ENCODE data around the gene ASB2.

The ASB2 gene

DNA sequence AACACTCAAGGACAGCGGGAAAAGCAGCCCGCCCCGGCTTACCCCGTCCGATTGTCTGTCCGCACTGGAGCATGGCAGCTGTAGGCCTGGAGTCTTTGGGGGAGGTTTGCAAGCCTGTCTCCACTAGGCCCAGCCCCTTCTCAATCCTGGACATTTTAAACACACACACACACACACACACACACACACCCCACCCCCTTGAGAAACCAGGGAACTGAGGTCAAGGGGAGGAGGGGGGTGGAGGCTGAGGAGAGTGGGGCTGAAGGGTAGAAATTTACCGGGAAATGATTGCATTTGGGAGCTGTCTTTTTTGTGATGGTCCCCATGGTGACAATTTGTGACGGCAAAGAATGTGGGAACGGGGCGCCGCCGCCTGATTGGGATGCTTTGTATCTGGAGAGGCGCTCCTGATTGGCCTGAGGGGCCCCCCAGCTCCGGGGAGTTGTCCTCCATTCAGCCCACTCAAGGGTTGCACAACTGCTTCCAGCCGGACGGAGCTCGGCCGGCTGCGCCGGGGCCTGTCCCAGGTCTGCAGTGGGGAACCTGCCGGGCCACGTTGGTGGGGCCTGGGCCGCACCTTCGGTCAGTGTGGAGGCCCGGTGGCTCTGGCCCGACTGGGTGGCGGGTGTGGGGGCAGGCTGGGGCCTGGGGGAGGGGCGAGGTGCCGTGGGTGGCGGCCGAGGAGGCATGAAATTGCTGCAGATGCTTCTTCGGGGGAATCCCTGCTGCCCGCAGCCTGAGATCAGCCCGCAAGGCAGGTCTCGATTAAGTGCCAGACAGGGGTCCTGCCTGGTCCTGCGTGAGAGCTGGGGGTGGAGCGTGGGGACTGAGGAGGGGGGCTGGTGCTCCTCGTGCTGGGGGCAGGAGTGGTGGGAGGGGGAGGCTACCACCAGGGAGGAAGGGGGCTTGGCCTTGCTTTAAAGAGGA is 49.2 kb downstream of the ASB2 start, which contains the start of gene FAM181A:
TSS of gene FAM181A (plus strand) at position 472 of the 927 bp plus-strand sequence. CDS start 942 bp downstream, outside the sequence.
- no peak for DNase-seq (ENCODE audit: low read depth in 2 of 2)

DNA sequence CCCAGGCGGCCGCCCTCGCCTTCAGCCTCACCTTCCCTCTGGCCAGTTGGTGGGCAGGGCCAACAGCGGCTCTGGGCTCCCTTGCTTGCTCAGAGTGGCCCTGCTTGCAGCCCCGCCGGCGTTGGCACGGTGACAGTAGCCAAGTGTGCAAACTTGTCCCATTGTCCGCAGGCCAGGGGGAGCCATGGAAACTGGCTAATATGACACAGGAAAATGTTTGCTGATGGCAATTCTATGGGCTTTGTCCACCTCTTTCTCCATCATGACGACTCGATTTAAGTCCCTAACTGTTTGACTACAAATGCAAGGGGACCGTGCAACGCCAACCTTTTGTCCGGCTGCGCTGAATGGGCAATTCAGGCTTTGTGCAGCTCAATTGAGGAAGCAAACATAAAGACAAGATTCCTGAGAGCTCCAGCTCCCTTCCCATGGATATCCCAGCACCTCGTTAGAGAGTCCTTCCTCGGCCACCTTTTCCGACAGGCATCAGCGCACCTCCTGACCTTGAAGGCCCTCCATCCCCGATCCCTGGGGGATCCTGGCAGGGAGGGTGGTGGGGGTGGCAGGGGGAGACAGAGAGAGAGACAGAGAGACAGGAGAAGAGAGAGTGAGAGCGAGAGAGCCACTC is 50.0 kb downstream of the ASB2 start:
- no peak for DNase-seq (ENCODE audit: low read depth in 2 of 2)

DNA sequence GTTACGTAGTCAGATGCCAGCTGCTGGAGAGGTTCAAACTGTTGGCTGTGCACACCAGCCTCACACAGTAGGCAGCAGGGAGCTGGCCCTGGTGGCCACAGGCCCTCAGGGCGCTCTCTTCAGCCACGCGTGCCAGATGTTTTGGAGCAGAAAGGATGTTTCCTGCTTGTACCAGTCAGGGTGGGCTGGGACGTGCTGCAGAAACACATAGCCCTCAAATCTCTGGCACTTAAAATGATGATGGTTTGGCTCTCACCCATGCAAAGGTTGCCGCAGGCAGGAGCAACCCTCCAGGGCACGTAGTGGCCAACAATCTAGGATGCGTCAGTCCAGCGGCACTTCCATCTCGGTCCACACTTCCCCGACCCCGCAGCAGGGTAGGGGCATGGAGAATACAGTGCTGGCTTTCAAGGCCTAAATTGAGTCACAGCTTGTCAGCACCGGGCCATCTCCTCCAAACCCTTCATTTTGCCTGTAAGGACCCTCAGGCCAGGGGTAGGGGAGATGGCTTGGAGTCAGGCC is 50.9 kb downstream of the ASB2 start:
- no peak for DNase-seq (ENCODE audit: low read depth in 2 of 2)

DNA sequence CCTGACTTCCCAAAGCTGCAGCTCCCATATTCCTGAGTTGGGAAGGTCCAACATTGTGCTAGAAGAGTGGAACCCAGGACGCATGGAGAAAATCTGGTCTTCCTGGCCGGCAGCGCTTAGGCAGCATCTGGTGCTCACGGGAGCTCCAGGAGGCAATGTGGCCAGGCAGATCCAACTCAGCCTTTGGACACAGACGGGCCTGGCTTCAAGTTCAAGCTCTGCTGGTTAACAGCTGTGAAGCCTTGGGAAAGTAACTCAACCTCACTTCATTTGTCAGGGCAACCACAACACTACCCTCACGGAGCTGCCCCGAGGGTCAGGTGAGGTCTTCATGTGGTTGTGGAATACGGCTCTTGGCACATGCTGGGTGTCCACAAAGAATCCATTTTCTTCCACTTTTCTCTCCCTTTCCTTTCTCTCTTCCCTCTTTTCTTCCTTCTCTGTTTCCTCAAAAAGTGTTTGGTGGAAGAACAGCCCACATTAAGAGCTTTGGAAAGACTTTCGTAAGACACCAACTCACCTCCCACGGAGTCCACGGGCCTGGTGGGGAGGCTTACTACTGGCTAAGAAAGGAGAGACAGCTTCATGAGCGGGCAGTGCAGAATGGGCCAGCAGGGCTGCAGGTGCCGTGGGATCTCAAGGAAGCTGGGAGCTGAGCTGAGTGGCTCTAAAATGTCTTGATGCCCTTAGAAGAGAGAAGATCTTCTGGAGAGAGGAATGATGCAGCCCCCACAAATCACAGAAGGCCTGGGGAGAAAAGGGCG is 51.6 kb downstream of the ASB2 start:
- DNase-seq (ENCODE audit: low read depth in 2 of 2) = no peak

DNA sequence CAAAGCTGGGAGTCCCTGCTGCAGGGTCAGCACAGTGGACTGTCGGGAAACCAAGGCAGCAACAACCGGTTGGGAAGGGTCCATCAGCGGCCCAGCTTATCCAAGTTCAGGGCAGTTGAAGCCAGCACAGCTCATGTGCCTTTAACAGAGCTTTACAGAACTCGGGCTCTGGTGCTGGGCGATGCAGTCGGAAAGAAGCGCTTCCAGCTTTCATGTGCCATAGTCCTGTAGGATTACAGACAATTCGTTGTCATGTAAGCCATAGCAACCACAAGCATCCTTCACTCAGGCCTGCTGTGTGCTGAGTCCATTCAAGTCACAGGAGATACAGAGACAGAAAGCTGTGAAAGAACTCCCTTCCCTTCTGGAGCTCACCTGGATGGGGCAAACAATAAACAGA is 52.7 kb downstream of the ASB2 start:
- DNase-seq (ENCODE audit: low read depth in 2 of 2) = no peak

DNA sequence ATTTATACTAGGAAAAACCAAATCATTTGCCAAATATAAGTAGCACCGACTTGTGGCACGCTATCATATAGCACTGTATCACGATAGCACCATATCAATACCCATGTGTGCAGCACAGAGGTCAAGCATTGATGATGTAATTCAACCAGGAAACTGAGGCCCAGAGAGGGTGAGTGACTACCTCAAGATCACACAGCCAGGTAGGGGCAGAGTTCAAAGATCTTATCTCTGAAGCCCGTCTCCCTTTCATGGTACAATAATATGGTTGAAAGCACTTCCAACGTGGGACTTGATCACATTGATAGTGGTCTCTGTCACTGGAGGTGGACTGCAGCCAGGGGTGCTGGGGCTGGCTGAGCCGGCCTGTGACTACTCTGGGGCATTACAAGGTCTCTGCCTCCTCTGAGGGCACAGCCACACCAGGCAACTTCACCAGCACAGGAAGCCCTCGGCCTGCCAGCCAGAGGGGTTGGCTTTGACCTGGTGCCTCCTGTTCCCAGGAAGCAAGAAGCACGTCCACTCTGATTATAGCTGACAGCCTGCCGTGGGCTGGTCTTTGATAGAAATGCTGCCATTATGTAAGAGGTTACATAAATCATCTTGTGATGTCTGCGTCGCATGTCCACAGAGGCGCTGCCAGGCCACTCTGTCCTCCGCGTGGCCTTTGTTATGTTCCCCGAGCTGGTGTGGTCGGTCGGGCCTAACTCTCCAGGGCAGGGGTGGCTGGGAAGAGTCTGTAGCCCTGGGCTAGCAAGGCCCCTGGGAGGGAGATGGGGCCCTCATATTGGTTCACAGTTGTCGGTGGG is 55.2 kb downstream of the ASB2 start:
- no peak for DNase-seq (ENCODE audit: low read depth in 2 of 2)

DNA sequence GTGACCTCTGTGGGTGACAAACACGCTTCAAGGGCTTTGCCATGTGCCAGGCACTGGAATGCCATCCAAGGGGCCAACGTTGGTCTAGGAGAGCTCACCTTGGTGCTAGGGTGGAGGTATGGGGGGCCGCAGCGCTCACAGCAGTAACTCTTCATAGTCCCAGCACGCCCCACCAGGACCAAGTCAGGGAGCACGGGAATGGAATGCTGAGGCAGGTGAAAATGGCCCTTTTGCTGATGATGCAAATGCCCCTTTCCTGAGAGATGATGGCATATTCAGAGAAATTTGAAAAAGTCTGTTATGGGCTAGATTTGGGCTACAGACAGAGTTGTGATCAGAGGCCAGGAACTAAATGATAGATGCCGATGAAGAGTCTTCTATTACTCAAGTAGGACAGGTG is 59.2 kb downstream of the ASB2 start:
- no peak for DNase-seq (ENCODE audit: low read depth in 2 of 2)

DNA sequence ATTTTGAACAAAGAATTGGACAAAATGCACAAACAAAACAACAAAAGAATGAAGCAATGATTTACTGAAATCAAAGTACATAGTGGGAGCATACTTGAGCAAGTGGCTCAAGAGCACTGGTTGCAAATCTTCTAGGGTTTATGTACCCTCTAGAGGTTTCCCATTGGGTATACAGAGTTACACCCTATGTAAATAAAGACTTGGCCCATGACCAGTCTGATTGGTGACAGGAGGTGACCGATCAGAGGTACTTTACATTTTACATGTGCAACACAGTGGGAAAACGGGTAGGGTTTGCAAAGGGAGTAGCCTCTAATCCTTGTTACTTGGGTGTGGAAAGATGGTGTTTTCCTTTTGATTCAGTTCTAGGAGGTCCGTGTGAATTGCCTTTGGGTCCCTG is 59.9 kb downstream of the ASB2 start:
- no peak for DNase-seq (ENCODE audit: low read depth in 2 of 2)

DNA sequence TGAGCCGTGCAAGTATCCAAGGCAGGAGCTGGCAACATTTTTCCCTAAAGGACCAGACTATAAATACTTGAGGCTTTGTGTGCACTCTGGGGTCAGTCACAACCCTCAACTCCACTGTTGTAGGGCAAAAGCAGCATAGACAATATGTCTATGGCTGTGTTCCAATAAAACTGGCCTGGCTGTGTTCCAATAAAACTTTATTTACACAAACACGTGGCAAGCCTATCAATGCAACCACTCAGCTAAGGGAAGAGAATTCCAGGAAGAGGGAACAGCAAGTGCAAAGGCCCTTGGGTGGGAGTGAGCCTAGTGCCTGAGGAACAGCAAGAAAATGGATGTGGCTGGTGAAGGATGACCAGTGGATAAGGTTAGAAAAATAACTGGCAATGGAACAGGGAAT is 60.6 kb downstream of the ASB2 start:
- DNase-seq (ENCODE audit: low read depth in 2 of 2) = no peak

DNA sequence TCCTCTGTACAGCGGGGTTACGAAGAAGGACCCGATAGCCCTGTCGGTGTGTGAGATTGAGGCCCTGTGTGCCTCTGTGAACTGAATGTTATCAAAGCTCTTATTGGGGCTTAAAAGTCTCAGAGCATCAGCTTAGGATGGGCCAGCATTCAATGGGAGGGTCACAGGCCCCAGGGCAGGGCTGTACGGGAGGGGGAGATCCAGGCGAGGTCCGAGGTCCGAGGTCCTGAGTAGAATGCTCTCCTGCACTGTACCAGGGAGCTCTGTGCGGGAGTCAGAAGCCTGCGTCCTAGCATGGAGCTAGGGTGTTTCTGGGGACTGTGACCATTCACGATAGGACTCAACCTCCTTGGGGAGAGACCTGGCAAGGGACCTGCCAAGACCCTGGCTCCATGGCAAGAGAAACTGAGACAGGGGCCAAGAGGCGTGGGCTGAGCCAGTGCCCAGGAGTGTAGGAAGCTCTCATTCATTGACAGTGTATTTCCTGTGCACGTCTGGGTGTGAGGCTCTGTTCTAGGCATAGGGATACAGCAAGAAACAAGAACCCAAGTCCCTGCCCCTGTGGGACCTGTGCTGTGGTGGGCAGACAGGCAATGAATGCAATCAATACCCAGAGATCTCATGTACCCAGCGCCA is 61.2 kb downstream of the ASB2 start:
- no peak for DNase-seq (ENCODE audit: low read depth in 2 of 2)

DNA sequence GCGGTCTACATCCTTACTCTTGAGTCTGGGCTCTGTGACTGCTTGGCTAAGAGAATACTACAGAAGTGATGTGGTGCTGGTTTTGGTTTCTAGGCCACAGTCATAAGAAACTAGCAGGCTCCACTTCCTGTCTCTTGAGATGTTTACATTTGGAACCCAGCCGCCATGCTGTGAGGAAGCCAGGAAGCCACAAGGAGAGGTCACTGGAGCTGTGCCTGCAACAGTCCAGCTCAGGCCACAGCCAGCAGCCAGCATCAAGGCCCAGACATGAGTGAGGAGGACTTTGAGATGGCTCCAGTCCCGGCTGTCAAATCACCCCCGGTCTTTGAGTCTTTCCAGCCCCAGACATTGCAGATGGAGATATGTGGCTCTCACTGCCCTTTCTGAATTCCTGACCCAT is 62.1 kb downstream of the ASB2 start:
- DNase-seq (ENCODE audit: low read depth in 2 of 2) = no peak

DNA sequence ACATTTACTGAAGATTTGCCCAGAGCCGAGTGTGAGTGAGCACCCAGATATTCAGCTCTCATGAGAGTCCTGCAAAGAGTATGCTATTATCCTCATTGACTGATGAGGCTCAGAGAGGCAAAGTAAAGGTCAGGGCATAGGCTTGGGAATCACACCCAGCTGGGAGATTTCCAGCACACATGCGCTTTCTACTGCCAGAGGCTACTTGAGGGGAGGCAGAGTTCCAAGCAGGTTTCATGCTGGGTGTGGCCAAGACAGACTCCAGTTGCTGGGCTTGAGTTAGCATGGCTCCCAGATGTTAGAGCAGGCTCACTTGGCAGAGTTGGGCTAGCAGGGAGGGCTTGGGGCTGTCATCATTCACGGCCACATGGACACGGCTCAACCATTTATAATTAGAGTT is 63.6 kb downstream of the ASB2 start:
- DNase-seq (ENCODE audit: low read depth in 2 of 2) = no peak

DNA sequence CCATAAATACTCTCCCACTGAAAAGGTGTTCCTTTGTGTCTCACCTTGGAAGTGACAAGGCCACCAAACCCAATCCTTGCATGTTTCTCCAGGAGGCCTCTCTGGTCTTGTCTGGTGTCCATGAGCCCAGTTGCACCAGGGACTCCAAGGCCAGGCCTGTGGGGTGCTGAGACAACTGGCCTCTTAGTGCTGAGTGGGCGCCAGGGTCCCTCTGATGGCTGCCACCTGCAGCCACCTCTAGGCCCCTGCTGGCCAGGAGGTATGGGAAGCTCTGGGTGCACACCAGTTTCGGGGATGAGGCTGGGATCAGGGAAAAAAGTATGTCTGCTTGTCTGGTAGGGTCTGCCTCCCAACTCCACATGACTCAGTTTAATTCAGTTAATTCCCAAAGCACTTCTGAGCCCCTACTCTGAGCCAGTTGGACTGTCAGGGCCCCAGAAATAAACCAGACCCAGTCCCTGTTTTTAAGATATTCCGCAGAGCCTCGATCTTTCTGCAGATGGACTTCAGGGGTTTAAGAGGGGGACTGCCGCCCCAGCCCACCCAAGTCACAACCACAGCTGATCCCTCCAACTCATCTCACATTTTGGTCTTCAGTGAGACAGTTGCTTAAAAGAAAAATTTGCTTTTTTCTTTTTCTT is 64.3 kb downstream of the ASB2 start:
- no peak for DNase-seq (ENCODE audit: low read depth in 2 of 2)

DNA sequence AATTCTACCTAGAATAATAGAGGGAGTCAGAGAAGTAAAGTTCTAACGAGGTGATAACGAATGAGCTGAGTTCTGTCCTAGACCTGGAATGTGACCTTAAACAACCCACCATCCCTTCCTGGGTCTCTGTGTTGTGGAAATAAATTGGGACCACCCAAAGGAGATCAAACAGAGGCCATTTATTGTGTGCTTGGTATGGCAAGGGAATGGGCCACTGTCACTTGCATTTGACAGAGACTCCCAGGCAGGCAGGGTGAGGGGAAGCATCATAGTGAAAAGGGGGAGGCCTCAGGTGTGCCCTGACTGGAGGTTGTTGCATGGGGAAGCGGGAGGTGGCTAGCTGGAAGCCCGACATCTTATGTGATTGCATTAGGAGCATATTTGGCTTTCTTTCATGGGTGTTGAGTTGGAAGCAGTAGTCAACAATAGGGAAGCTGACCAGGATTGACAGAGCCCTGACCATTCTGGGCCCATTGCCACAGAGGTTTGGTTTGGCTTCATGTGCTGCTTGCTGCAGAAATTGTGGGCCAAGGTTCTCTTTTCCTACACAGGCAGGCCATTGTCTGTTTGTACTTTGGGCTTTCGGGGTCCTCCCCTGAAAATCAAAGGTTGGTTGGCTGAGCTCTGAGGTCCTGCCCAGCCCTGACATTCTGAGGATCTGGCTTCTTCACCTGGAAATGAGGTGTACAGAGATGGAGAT is 66.8 kb downstream of the ASB2 start:
- DNase-seq (ENCODE audit: low read depth in 2 of 2) = no peak

DNA sequence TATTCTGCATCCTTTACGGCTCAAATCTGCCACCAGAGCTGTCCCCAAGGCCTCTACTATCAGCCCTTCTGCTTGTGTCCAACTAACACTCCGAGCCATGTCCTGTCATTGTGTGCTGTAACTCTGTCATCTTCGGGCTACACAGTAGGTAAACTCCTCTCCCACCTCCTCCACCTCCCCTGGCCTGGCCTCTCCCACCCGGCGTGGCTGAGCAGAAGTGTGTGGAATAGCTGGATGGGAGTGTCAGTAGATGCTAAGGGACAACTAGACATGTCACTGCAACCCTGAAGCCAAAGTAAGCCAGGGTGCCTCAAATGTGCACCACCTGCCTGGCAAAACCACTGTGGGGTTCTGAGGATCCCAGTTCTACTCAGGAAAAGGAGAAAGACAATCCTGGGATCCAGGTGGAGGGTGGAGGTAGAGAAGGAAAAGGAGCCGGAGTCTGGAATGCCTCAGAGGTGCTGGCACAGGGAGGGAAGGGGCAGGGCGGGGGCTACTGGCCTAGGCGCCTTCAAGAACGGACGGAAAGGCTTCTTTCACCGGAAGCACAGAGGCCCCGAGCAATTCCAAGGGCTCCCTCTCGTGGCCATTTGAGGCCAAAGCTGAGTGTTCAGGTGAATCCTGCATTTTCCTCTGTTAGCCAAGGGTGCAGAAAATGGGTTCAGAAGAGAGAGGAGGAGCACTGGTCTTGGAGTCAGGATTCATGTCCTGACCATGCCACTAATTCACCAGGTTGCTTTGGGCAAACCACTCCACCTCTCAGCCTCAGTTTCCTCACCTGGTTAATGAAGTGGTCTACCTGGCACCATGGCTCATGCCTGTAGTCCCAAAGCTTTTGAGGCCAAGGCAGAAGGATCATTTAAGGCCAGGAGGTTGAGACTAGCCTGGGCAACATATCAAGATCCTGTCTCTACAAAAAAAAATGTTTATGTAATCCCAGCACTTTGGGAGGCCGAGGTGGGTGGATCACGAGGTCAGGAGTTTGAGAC is 69.7 kb downstream of the ASB2 start:
- DNase-seq (ENCODE audit: low read depth in 2 of 2) = peak; percentile 42 to 59

DNA sequence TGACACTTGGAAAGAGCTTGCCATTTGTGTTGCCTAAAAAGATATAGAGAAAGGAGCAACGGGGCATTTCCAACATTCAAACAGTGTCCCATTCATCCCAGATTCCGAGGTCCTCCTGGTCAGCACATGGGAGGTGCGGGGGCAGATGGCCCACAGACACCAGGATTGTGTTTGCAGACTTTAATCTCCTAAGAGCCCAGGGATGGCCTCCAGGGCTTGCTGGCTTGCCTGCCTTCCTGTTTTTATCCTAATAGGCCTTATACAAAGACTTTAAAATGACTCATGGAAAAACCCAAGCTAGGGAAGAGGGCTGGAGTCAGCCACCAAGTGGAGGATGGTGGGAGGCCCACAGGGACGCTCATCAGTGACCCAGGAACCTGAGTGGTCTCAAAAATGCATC is 70.7 kb downstream of the ASB2 start:
- no peak for DNase-seq (ENCODE audit: low read depth in 2 of 2)

DNA sequence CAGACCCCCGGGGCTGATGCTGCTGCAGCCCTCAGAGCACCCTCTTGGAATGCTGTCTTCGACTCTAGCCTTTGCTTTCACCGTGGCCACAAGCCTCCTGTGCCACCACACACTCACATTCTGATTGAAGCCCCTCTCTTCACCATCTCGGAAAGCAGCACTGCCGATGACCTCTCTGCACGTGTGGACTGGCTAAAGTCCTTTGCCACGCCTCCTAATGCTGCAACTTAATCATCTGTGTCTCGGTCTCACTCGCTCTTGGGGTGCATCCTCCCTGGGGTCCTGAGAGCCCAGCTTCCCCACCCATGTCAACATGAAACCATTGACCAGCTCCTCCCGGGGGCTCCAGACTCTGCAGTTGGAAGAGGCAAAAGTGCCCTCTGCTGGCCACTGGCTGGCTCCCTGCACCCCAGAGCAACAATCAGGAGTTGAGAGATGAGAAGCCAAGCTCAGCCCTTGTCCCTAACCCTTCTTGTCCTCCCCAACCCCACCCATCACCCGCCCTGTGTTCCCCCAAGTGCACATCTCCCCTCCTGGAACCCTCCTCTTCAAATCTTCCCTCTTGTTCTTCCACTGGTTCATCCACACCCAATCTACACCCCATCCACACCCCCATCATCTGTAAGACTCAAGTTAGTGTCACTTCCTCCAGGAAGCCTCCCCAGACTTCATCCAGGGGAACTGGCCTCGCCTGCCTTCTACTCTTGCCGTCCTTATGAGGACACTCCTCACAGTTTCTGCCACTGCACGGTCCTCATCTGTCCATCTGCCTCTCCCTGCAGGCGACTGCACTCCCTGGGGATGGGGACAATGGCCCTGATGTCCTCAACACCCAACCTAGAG is 72.8 kb downstream of the ASB2 start:
- no peak for DNase-seq (ENCODE audit: low read depth in 2 of 2)
